GM13977 (cell line): ENCODE measurements around the gene KCNIP4.

Source experiments
- DNase-seq: peaks from one replicate; pipeline ENCODE4 v3.0.0; 2012; ENCODE audit warnings: low spot score
- in situ Hi-C: fragments of 300-500 bp; cut with MboI; formaldehyde crosslinking; loops from one replicate; pipeline ENCODE4 v1.12.0; 2022; ENCODE audit warnings: low sequenced_read_pairs, low pct_unique_long_range_greater_than_20kb, mixed read lengths, inconsistent platforms; ENCODE audit not compliant: unreplicated experiment
- TF ChIP-seq, protein P1 (sequence below): IDR thresholded peaks from 2 replicates; pipeline ENCODE4 v1.5.1; 2012; ENCODE audit warnings: mild to moderate bottlenecking, control low read depth; ENCODE audit not compliant: insufficient read depth; ENCODE audit errors: extremely low read depth, missing control alignments

KCNIP4 gene

DNA sequence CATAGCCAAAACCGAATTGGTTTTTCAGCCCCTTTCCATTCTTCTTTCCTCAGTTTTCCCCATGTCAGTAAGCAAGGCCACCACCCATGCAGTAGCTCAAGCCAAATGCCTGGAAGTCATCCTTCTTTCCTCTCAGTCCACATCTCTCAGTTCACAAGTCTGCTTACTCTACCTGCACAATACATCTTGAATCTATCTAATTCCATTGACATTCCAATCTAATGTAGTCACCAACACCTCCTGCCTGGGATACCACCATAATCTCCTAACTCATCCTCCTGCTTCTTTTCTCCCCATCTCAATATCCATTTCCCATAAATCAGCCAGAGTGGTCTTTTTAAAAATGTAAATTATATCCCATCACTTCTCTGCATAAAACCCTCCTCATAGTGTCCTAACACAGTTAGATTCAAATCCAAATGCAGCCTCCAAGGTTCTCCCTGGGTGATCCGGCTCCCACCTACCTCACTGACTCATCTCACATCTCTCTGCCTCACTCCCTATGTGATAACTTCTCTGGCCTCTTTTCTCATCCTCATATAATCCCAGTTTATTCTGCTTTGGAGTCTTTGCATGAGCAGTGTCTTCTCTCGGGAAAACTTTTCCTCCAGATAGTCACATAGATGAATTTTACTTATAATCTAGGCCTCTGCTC lies 26.9 kb downstream of the KCNIP4 start:
- DNase-seq, result no peak
- in situ Hi-C loops, result no loop called here
- TF ChIP-seq, protein P1, sequence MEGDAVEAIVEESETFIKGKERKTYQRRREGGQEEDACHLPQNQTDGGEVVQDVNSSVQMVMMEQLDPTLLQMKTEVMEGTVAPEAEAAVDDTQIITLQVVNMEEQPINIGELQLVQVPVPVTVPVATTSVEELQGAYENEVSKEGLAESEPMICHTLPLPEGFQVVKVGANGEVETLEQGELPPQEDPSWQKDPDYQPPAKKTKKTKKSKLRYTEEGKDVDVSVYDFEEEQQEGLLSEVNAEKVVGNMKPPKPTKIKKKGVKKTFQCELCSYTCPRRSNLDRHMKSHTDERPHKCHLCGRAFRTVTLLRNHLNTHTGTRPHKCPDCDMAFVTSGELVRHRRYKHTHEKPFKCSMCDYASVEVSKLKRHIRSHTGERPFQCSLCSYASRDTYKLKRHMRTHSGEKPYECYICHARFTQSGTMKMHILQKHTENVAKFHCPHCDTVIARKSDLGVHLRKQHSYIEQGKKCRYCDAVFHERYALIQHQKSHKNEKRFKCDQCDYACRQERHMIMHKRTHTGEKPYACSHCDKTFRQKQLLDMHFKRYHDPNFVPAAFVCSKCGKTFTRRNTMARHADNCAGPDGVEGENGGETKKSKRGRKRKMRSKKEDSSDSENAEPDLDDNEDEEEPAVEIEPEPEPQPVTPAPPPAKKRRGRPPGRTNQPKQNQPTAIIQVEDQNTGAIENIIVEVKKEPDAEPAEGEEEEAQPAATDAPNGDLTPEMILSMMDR, result no peak

DNA sequence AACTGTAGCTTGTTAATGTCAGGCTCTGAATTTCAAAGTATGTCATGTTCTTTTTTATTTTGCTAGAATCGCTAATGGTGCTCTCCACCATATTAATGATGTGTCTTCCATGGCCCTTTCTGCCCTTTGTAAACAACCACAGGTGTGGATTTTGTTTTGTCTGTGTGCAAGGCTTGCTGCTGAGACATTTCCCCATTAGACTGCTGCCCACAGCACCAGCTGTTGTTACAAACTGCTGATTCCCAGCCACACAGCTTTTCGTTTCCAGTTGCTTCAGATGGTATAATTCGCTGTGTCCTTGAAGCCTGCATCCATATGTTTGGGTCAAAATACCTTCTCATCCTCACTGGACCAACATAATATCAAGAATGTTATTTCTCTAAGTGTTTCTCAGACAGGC lies 32.8 kb downstream of the KCNIP4 start:
- TF ChIP-seq, protein P1, result no peak
- in situ Hi-C loops, result no loop called here
- no peak for DNase-seq

DNA sequence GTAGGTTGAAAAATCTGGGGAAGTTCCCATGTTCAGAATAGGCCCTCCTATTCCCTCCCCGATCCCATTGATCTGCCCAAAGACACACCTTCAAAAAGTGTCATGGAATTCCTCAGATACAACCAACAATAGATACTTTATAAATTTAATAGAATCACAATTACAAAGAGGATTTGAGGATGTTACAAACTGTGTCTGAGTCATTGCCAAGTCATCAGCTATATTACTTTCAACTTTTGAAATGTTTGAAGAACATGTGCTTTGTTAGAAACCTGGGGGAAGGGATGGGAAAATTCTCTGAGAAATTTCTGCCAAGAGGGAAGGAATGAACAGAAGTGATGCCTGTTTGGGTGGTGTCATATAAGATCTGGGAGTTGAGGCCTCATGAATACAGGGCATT lies 46.7 kb downstream of the KCNIP4 start:
- TF ChIP-seq, protein P1, result no peak
- no peak for DNase-seq
- in situ Hi-C loops, result no loop called here

DNA sequence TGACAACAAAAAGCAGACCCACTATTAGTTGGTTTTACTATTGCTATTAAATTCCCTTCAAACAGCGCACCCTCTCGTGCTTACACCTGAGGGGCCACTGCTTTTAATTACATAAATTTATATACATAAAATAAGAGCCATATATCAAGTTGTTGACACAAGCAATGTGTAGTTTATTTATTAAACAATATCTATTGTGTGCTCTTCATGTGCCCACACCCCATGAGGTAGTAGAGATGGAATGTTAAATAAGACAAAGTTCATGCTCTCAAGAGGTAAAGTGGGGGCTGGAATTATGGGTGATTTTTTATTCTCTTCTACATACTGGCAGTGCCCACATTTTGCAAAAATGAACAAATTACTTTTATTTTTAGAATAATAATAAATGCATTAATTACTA lies 47.3 kb downstream of the KCNIP4 start:
- in situ Hi-C loops, result no loop called here
- TF ChIP-seq, protein P1, result no peak
- DNase-seq, result no peak

DNA sequence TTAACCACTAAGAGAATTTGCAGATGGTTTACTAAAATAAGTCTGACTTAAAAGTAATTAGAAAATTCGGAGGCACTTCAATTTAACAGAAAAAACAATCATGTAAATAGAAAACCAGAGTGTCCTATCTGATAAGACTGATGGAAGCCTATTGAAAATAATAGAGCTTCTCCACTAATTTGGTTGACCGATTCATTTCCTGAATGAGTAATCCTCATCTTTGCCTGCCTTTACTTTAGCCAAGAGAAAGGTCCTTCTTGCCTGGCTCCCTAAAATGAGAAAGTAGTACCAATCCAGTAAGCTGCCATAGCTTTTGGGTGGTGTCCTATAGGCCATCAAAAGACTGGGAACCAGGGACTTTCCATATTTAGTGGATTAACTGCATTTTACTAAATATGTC lies 48.4 kb downstream of the KCNIP4 start:
- in situ Hi-C loops, result no loop called here
- TF ChIP-seq, protein P1, result no peak
- DNase-seq, result no peak

DNA sequence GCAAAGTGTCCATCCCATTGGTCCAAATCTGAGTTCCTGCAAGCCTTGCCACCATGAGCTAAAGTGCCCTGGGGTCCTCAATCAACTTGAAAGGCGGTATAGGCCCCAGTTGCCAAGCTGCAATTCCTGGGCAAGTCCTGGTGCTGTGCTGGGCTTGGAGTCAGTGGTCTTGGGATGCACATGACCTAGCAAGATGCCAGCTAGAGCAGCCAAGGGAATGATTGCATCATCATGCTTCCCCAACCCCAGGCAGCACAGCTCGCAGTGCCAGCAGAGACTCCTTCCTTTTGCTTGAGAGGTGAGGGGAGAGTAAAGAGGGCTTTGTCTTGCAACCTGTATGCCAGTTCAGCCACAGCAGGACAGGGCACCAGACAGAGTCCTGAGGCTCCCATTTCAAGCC lies 50.5 kb downstream of the KCNIP4 start:
- DNase-seq, result no peak
- in situ Hi-C loops, result no loop called here
- TF ChIP-seq, protein P1, result no peak
